Kidney tubule cell (primary cell): ENCODE results near the gene CHRNA1.
A peak's percentile ranks its signal among the peaks of the same experiment; 100 is the strongest.
"Not testable (repeated sequence)": the region's sequence is repeated elsewhere in the genome, so short reads cannot be mapped to it uniquely, and the experiment has no call there.

Experiments
- DNase-seq: peaks from one replicate; pipeline ENCODE4 v3.0.0-alpha.2; 2018; ENCODE audit warnings: low spot score

The CHRNA1 gene

DNA sequence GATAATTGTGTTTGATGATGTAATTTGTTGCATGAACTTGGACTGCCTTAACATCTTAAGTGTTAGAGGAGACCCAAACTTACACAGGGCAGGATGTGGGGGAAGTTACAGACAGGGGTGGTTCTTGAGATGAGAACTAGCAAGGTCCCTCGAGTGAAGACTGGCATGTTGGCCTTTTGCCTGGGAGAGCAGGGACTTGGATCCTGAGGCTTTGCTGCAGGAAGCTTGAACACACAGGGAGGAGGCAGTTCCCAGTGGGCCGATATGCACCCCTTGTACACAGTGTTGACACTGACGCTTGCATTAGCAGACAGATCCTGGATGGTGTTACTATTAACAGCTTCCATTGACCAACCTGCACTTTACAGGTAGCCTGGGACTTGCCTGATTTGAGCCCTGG, 47.5 kb downstream of the CHRNA1 start:
- no peak for DNase-seq

DNA sequence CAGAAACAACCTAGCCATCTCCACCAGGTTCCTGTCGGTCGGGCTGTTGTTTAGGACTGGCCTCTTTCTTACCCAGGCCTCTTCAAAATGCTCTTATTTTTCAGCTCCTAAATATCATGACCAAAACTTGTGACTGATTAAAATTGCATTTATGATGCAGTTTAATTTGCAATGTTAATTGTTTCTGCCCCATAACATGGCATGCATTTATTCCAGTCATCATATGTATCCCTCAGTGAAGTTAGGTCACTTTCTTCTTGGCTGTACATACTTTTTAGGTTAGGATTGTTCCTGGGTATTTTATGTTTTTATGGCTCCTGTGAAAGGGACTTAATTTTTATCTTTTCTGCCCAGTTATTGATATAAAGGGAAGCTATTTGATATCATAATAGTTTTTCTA, 50.6 kb downstream of the CHRNA1 start:
- DNase-seq: no peak

DNA sequence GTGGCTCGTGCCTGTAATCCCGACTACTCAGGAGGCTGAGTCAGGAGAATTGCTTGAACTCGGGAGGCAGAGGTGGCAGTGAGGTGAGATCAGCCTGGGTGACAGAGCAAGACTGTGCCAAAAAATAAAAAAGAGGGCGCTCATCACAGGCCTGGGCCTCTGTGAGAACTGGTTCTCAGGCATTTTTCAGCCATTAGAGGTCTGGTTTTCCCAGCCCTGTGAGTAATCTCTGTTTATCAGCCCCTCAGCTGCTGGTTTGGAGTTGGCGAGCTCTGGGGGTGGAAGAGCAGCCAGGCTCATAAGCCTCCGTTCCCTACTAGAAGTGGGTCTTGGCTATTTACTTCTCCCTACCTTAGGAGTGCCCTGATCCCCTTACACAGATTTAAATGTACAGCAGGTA, 53.1 kb downstream of the CHRNA1 start:
- DNase-seq: peak; percentile 45

DNA sequence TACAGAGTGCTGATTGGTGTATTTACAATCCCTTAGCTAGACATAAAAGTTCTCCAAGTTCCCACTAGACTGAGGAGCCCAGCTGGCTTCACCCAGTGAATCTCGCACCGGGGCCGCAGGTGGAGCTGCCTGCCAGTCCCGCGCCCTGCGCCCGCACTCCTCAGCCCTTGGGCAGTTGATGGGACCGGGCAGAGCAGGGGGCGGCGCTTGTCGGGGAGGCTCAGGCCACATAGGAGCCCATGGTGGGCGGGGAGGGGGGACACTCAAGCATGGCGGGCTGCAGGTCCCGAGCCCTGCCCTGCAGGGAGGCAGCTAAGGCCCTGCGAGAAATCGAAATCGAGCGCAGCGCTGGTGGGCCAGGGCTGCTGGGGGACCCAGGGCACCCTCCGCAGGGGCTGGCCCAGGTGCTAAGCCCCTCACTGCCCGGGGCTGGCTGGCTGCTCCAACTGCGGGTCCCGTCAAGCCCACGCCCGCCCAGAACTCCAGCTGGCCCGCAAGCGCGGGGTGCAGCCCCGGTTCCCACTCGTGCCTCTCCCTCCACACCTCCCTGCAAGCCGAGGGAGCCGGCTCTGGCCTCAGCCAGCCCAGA, 54.8 kb downstream of the CHRNA1 start:
- DNase-seq: not testable (repeated sequence)

DNA sequence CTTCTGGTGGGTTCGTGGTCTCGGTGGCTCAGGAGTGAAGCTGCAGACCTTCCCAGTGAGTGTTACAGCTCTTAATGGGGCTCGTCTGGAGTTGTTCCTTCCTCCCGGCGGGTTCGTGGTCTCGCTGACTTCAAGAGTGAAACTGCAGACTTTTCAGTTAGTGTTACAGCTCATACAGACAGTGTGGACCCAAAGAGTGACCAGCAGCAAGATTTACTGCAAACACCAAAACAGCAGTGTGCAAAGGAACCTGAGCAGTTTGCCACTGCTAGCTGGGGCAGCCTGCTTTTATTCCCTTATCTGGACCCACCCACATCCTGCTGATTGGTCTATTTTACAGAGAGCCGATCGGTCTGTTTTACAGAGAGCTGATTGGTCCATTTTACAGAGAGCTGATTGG, 55.6 kb downstream of the CHRNA1 start:
- no peak for DNase-seq

DNA sequence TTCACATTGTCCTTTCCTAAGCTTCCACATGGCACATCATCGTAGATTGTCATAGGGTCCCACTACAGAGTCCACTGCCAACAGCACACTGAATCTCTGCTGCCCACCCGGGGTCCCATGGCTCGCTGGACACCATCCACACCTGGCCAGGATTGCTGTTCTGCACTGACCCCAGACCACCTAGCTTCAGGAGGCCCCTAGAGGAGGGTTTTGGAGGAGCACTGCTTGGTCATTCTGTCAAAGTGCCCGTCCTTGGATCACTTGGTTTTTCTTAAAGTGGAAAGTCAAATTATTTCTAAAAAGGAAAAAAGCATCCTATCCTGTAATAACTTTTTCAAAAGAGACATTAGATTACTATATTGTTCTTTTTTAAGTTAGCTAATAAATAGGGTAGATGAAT, 59.0 kb downstream of the CHRNA1 start:
- no peak for DNase-seq

DNA sequence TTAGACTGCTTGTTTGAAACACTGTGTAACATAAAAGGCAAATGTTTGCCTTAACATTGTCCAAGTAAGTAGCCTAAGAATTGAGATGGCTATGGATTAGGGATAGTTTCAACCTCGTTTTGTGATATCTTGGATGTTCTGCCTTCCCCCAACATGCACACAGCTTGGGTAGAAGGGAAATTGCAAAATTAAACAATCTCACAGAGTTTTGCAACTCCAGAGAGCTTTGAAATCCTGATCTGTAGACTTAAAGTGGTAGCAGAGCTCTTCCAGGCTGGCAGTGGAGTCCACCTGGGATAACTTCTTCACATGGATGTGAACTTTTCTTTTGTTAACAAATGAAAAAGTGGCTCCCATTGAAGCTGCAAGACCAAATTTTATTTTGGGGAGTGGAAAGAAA, 59.6 kb downstream of the CHRNA1 start:
- DNase-seq: no peak

DNA sequence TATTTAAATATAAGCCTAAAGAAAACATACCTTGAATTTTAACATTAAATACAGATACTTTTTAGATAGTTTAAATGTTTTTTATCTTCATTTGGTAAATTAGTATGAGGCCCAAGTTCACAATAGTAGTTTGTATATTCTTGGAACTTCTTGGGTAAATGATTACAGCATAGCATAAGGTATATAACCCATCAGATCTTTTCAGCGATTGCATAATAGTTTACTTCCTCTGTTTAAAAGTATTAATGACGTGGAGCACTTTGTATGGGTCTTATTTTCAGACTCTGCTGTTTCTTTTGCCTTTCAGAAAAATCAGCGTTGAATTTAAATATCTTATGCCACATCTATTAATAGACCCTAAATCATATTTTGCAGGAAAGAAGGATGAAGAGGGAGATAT, 60.2 kb downstream of the CHRNA1 start:
- no peak for DNase-seq

DNA sequence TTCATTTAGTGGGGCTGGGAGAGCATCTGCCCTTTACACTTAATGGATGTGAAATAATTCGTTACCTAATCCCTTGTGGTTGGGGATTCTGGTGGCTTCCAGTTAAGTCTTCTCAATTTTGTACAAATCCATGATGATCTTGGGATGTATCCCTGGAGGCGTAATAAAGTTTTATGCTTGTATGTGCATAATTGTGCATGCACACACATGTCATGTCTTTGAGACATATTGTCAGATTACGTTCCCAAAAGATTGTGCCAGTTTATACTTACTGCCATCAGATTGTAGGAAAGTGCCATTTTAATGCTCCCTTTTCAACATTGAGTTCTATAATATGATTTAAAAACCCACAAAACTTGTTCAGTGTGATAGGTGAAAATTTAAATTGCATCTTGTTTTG, 60.8 kb downstream of the CHRNA1 start:
- no peak for DNase-seq

DNA sequence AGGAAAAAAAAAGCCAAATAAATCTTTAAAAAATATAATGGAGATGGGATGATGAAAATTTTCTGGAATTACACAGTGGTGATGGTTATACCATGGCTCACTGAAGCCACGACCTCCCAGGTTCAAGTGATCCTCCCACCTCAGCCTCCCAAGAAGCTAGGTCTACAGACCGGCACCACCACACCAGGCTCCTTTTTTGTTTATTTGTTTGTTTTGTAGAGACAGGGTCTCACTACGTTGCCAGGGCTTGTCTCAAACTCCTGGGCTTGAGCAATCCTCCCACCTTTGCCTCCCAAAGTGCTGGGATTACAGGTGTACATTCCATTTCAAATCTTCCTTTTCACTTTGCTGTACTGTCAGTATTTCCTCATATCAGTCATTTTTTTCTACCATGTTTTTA, 61.7 kb downstream of the CHRNA1 start:
- DNase-seq: no peak

DNA sequence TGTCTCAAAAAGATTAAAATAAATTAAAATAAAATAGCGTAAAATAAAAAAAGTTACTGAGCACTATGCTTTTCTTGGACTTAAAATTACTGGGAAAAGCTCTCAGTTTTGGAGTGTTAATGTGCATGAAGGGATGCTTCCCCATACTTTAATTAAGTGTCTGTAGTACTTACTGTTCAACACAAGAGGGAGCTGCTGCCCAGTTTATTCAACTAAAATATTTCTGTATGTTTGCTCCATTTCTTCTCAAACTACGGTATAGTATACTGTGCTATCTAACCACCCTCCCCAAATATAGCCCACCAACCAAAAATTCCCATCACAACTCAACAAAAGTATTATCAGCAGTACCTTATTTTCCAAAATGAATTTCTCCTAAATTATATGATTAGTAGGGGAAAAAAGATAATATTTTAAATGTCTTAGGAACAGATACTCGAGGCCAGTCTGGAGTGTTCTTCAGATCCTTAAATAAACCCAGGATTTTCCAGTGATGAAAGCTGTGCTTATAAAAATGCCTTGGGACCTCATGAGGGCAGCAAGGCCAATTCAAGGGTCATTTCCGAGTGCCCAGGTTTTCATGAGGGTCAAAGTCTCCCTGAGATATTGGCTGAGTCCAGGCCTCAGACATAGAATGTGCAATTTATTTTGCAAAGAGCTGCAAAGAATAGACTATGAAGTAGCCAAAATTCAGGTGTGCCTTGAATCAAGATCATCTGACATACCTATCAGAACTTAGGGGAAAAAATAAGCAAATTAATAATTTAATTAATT, 64.1 kb downstream of the CHRNA1 start:
- peak; percentile 68 for DNase-seq
